ENCODE measurements around the gene PLCL1.

PLCL1 gene

GRCh38 chr2:198127627-198128026 lies 323.2 kb downstream of the PLCL1 start:
- TF ChIP-seq CTCF (IDR thresholded peaks at IDR 0.05; ENCODE audit: low read depth, low read length), result peak; percentile 68
- no peak; the same call in 1 of the 2 replicates for TF ChIP-seq MAX (IDR thresholded peaks at IDR 0.05; ENCODE audit: low read depth, low read length)
- DNase-seq (ENCODE audit: low read depth), result peak; percentile 76
- H3K4me3 ChIP-seq (ENCODE audit: low read depth, low read length), result no peak overlapping the region

- TF ChIP-seq MAX (IDR thresholded peaks at IDR 0.05; ENCODE audit: low read depth, low read length) (no peak), POLR2A (IDR thresholded peaks at IDR 0.05; ENCODE audit: extremely low read depth, insufficient read length) (no peak), MYC (IDR thresholded peaks at IDR 0.05; ENCODE audit: low read depth, low read length) (no peak), CTCF (IDR thresholded peaks at IDR 0.05; ENCODE audit: low read depth, low read length) (no peak)
- H3K4me3 ChIP-seq (ENCODE audit: low read depth, low read length), result no peak overlapping the region
- peak; percentile 30 for DNase-seq (ENCODE audit: low read depth)
Measured at GRCh38 chr2:198129609-198130008, 325.2 kb downstream of the PLCL1 start.

- DNase-seq (ENCODE audit: low read depth), result no peak
- TF ChIP-seq MAX (IDR thresholded peaks at IDR 0.05; ENCODE audit: low read depth, low read length) (no peak), POLR2A (IDR thresholded peaks at IDR 0.05; ENCODE audit: extremely low read depth, insufficient read length) (no peak), MYC (IDR thresholded peaks at IDR 0.05; ENCODE audit: low read depth, low read length) (no peak), CTCF (IDR thresholded peaks at IDR 0.05; ENCODE audit: low read depth, low read length) (no peak)
- no peak overlapping the region for H3K4me3 ChIP-seq (ENCODE audit: low read depth, low read length)
Measured at GRCh38 chr2:198134293-198134955, 330.0 kb downstream of the PLCL1 start.

GRCh38 chr2:198135481-198135934 lies 331.1 kb downstream of the PLCL1 start:
- TF ChIP-seq MAX (IDR thresholded peaks at IDR 0.05; ENCODE audit: low read depth, low read length) (no peak), POLR2A (IDR thresholded peaks at IDR 0.05; ENCODE audit: extremely low read depth, insufficient read length) (no peak), CTCF (IDR thresholded peaks at IDR 0.05; ENCODE audit: low read depth, low read length) (no peak), MYC (IDR thresholded peaks at IDR 0.05; ENCODE audit: low read depth, low read length) (no peak)
- no peak for DNase-seq (ENCODE audit: low read depth)
- H3K4me3 ChIP-seq (ENCODE audit: low read depth, low read length), result no peak overlapping the region

GRCh38 chr2:198136142-198136541 lies 331.7 kb downstream of the PLCL1 start:
- H3K4me3 ChIP-seq (ENCODE audit: low read depth, low read length), result no peak overlapping the region
- DNase-seq (ENCODE audit: low read depth), result no peak
- TF ChIP-seq MYC (IDR thresholded peaks at IDR 0.05; ENCODE audit: low read depth, low read length), result no peak
- no peak for TF ChIP-seq CTCF (IDR thresholded peaks at IDR 0.05; ENCODE audit: low read depth, low read length)
- TF ChIP-seq MAX (IDR thresholded peaks at IDR 0.05; ENCODE audit: low read depth, low read length), result no peak
- TF ChIP-seq POLR2A (IDR thresholded peaks at IDR 0.05; ENCODE audit: extremely low read depth, insufficient read length), result no peak
